CD4-positive, alpha-beta memory T cell (primary cell): Measurements from ENCODE around the gene ALPI. TPM values are rescaled to one million over a fixed set of nuclear protein-coding genes. Genes with fewer than 3 reads are reported as not detected.
"Not testable (repeated sequence)": the region's sequence is repeated elsewhere in the genome, so short reads cannot be mapped to it uniquely, and the experiment has no call there.

Experiments
- CTCF ChIA-PET: fragments of 350-600 bp; sonication (Branson Sonifier 250); formaldehyde crosslinking; loops from one replicate; lab custom pipeline; 2021; ENCODE audit warnings: inconsistent platforms; ENCODE audit not compliant: partially characterized antibody; lab: Charles Lee
- POLR2A ChIA-PET: fragments of 350-600 bp; sonication (Branson Sonifier 250); formaldehyde crosslinking; loops from one replicate; lab custom pipeline; 2021; ENCODE audit not compliant: partially characterized antibody; lab: Charles Lee
- DNase-seq, 5 donors: peaks; one replicate each; pipeline versions ENCODE4 v3.0.0 to v3.0.0-alpha.2; 2020 to 2022; ENCODE audit warnings: mixed read lengths in 1 of 5
- H3K27ac ChIP-seq: one replicate; pipeline ENCODE4 v1.7.0; 2013; ENCODE audit warnings: low read depth, low read length
- H3K27me3 ChIP-seq: 2 replicates; pipeline ENCODE4 v1.7.0; 2013; ENCODE audit warnings: mild to moderate bottlenecking, low read length, moderate library complexity; ENCODE audit not compliant: insufficient read depth
- H3K36me3 ChIP-seq: 2 replicates; pipeline ENCODE4 v1.7.0; 2013; ENCODE audit warnings: mild to moderate bottlenecking, low read length, moderate library complexity; ENCODE audit not compliant: insufficient read depth
- H3K4me1 ChIP-seq: 2 replicates; pipeline ENCODE4 v1.7.0; 2013; ENCODE audit warnings: mild to moderate bottlenecking, low read length, moderate library complexity; ENCODE audit not compliant: insufficient read depth
- H3K4me3 ChIP-seq, 2 donors: one replicate each; pipeline ENCODE4 v1.7.0; 2013; ENCODE audit warnings: low read length in 2 of 2, mild to moderate bottlenecking in 1 of 2
- H3K9me3 ChIP-seq, 2 donors: one replicate each; pipeline ENCODE4 v1.7.0; 2013; ENCODE audit warnings: low read length in 2 of 2, control low read depth in 1 of 2; ENCODE audit not compliant: control insufficient read depth in 1 of 2
- H3K27ac Mint-ChIP-seq, 7 donors: one replicate each; pipeline ENCODE4 v1.8.0; 2020 to 2021; ENCODE audit warnings: mixed read lengths in 7 of 7, mild to moderate bottlenecking in 6 of 7, inconsistent platforms in 3 of 7, moderate library complexity in 3 of 7
- H3K27me3 Mint-ChIP-seq, 2 donors: one replicate each; pipeline ENCODE4 v1.8.0; 2020 to 2021; ENCODE audit warnings: mixed read lengths in 2 of 2
- H3K36me3 Mint-ChIP-seq, 2 donors: one replicate each; pipeline ENCODE4 v1.8.0; 2020 to 2021; ENCODE audit warnings: mixed read lengths in 2 of 2, inconsistent platforms in 1 of 2, mild to moderate bottlenecking in 1 of 2
- H3K4me1 Mint-ChIP-seq, 4 donors: one replicate each; pipeline ENCODE4 v1.8.0; 2020 to 2021; ENCODE audit warnings: mixed read lengths in 4 of 4, mild to moderate bottlenecking in 1 of 4
- H3K4me3 Mint-ChIP-seq, 8 donors: one replicate each; pipeline ENCODE4 v1.8.0; 2020 to 2021; ENCODE audit warnings: mixed read lengths in 8 of 8, mild to moderate bottlenecking in 7 of 8, moderate library complexity in 6 of 8, inconsistent platforms in 3 of 8
- H3K9me3 Mint-ChIP-seq, 8 donors: one replicate each; pipeline ENCODE4 v1.8.0; 2020 to 2021; ENCODE audit warnings: mixed read lengths in 8 of 8, mild to moderate bottlenecking in 5 of 8, inconsistent platforms in 3 of 8, moderate library complexity in 1 of 8
- intact Hi-C: fragments of 100-400 bp; cut with micrococcal nuclease; formaldehyde crosslinking; loops from one replicate; pipeline ENCODE4 v1.15.1; 2023
- polyA plus RNA-seq, 2 donors: library from polyadenylated mRNA; unstranded; fragments of 300-500 nt; fragmentation: Illumina TruSeq; gene quantifications; one replicate each; pipeline ENCODE4 v1.2.3, GENCODE V29; 2021
- total RNA-seq, 2 experiments: library from RNA; stranded (reverse); gene quantifications; one replicate each; pipeline ENCODE4 v1.2.3, GENCODE V29; 2021

Gene ALPI
- not detected for total RNA-seq
- polyA plus RNA-seq, result not detected

DNA sequence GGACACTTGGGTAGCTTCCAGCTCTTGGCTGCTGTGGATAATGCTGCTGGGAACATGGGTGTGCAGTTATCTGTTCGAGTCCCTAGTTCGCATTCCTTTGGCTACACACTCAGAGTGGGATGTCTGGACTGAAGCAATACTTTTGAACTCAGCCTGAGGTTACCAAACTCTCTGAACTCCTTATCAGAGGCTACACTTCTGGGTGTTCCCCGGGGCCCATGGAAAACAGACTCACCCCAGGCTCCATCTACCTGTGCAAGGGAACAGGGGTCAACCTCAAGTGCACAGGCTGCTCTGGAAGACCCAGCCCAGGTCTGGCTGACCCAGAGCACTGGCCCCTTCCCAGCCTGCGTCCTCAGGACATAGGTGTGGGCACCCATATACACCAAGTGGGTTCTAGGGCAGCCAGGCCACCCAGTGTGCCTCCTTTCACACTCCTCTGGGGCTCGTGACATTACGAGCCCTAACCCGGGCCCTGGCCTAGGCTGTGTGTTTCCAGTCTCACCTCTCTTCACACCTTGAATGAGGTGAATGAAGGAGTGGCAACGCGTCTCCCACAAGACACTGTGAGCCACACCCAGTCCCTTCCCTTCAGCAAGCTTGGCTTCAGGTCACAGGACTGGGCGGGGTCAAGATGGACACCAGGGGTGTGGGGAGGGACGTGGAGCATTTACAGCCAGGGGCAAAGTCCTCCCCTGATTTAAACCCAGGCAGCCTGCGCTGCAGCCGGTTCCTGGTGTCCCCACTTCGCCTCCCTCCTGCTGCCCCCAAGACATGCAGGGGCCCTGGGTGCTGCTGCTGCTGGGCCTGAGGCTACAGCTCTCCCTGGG lies at the start of gene ALPI:
Gene ALPI, plus strand, starts transcription at position 728 of the 830 bp plus-strand sequence. Its CDS starts 47 bp downstream, at position 775.
- Mint-ChIP-seq H3K27ac (no peak within 1 kb of the TSS), H3K27me3 (peaks cover 7 to 8% of the 10 kb centered on the region in 2 donors), H3K4me3 (no peak within 1 kb of the TSS), H3K9me3 (no peaks in the 10 kb centered on the region), H3K36me3 (no peaks in the 10 kb centered on the region), H3K4me1 (no peaks in the 10 kb centered on the region)
- H3K4me3 ChIP-seq, result no peak within 1 kb of the TSS
- no peak for DNase-seq
- H3K27me3 ChIP-seq, result no peaks in the 10 kb centered on the region
- ChIA-PET POLR2A (no interaction called here), CTCF (interaction anchor here (1.7 to 1.9 kb wide), 2 partner anchors 8 to 21 kb away, joined by 4 to 6 read pairs; no protein-coding TSS in a partner anchor)
- intact Hi-C loops, result no loop called here
- H3K9me3 ChIP-seq, result no peaks in the 10 kb centered on the region
- no peaks in the 10 kb centered on the region for H3K36me3 ChIP-seq
- no peak within 1 kb of the TSS for H3K27ac ChIP-seq
- H3K4me1 ChIP-seq, result no peaks in the 10 kb centered on the region

DNA sequence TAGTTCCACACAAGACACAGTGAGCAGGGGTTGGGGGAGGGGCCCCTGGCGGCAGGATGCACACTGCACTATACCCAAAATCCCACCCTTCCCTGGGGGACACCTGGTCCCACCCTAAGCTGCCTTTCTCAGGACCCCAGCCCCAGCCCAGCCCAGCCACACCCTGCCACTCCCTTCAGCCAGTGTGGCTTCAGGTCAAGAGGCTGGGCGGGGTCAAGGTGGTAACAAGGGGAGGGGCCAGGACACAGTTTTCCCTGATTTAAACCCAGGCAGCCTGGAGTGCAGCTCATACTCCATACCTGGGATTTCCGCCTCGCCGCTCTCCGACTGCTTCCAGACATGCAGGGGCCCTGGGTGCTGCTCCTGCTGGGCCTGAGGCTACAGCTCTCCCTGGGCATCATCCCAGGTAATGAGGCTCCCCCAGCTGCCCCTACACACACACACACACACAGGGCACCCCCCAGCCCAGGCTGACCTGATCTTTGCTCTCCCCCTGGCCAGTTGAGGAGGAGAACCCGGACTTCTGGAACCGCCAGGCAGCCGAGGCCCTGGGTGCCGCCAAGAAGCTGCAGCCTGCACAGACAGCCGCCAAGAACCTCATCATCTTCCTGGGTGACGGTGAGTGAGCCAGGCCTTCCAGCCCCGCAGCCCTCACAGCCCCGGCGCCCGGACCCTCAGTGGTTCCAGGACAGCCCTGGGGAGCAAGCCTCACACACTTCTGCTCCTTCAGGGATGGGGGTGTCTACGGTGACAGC lies 49.2 kb upstream of the ALPI start, which contains the start of gene ALPG:
Gene ALPG, plus strand, starts transcription at position 289 of the 755 bp plus-strand sequence. Its CDS starts 51 bp downstream, at position 340.
- Mint-ChIP-seq H3K27me3 (peaks cover 7 to 8% of the 10 kb centered on the region in 2 donors), H3K9me3 (no peaks in the 10 kb centered on the region), H3K27ac (no peak within 1 kb of the TSS), H3K4me1 (no peaks in the 10 kb centered on the region), H3K4me3 (no peak within 1 kb of the TSS), H3K36me3 (no peaks in the 10 kb centered on the region)
- no peak within 1 kb of the TSS for H3K27ac ChIP-seq
- ChIA-PET CTCF (no interaction called here), POLR2A (no interaction called here)
- no peaks in the 10 kb centered on the region for H3K4me1 ChIP-seq
- no peaks in the 10 kb centered on the region for H3K27me3 ChIP-seq
- H3K36me3 ChIP-seq, result no peaks in the 10 kb centered on the region
- no peak within 1 kb of the TSS for H3K4me3 ChIP-seq
- intact Hi-C loops, result no loop called here
- DNase-seq, result no peak
- no peaks in the 10 kb centered on the region for H3K9me3 ChIP-seq

DNA sequence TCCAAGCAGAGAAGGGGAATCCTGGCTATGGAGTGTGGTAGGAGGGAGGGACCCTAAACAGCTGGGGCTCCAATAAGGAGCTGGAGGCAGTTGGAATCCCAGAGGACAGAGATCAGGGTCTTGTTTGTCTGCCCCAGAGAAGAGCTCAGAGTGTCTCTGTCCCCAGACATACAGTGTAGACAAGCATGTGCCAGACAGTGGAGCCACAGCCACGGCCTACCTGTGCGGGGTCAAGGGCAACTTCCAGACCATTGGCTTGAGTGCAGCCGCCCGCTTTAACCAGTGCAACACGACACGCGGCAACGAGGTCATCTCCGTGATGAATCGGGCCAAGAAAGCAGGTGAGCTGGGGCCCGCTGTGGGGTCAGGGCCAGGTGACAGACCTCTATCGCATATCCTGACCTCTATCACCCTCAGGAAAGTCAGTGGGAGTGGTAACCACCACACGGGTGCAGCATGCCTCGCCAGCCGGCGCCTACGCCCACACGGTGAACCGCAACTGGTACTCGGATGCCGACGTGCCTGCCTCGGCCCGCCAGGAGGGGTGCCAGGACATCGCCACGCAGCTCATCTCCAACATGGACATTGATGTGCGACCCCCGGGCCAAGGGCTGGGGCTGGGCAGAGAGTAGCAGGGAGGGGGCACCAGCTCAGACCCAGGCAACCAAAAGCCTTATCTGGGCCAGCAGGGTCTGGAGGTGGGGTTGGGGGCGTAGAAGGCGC lies 48.4 kb upstream of the ALPI start:
- intact Hi-C loops, H3K27ac Mint-ChIP-seq, H3K27me3 ChIP-seq, H3K9me3 ChIP-seq, POLR2A ChIA-PET, H3K4me1 ChIP-seq, CTCF ChIA-PET, H3K27ac ChIP-seq, H3K4me3 ChIP-seq, H3K36me3 Mint-ChIP-seq, H3K9me3 Mint-ChIP-seq, H3K27me3 Mint-ChIP-seq, DNase-seq, H3K4me3 Mint-ChIP-seq, H3K4me1 Mint-ChIP-seq, H3K36me3 ChIP-seq: not testable (repeated sequence)

DNA sequence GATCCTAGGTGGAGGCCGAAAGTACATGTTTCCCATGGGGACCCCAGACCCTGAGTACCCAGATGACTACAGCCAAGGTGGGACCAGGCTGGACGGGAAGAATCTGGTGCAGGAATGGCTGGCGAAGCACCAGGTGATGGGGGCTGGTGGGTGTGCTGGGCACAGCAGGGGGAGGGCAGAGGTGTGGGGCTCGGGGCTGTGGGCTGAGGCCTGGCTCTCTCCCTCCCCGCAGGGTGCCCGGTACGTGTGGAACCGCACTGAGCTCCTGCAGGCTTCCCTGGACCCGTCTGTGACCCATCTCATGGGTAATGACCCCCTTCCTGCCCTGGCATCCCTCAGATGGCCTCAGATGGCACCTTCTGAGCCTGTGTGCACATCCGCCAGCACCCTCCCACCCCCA lies 47.7 kb upstream of the ALPI start:
- H3K27ac ChIP-seq, DNase-seq, H3K27ac Mint-ChIP-seq, H3K4me3 ChIP-seq, H3K4me1 Mint-ChIP-seq, H3K9me3 Mint-ChIP-seq, CTCF ChIA-PET, H3K9me3 ChIP-seq, H3K27me3 Mint-ChIP-seq, POLR2A ChIA-PET, H3K27me3 ChIP-seq, intact Hi-C loops, H3K4me3 Mint-ChIP-seq, H3K36me3 ChIP-seq, H3K4me1 ChIP-seq, H3K36me3 Mint-ChIP-seq: not testable (repeated sequence)

DNA sequence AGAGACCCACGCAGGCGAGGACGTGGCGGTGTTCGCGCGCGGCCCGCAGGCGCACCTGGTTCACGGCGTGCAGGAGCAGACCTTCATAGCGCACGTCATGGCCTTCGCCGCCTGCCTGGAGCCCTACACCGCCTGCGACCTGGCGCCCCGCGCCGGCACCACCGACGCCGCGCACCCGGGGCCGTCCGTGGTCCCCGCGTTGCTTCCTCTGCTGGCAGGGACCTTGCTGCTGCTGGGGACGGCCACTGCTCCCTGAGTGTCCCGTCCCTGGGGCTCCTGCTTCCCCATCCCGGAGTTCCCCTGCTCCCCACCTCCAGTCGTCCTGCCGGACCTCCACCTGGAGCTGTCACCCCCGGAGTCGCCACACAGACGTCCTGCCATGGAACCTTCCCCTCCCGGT lies 46.3 kb upstream of the ALPI start:
- H3K4me3 Mint-ChIP-seq, H3K36me3 ChIP-seq, H3K4me3 ChIP-seq, POLR2A ChIA-PET, H3K27ac ChIP-seq, DNase-seq, H3K9me3 ChIP-seq, H3K4me1 ChIP-seq, H3K27me3 ChIP-seq, H3K36me3 Mint-ChIP-seq, H3K27ac Mint-ChIP-seq, H3K9me3 Mint-ChIP-seq, H3K4me1 Mint-ChIP-seq, intact Hi-C loops, CTCF ChIA-PET: not testable (repeated sequence)
- peaks cover 10% of the 10 kb centered on the region in 2 donors for H3K27me3 Mint-ChIP-seq

DNA sequence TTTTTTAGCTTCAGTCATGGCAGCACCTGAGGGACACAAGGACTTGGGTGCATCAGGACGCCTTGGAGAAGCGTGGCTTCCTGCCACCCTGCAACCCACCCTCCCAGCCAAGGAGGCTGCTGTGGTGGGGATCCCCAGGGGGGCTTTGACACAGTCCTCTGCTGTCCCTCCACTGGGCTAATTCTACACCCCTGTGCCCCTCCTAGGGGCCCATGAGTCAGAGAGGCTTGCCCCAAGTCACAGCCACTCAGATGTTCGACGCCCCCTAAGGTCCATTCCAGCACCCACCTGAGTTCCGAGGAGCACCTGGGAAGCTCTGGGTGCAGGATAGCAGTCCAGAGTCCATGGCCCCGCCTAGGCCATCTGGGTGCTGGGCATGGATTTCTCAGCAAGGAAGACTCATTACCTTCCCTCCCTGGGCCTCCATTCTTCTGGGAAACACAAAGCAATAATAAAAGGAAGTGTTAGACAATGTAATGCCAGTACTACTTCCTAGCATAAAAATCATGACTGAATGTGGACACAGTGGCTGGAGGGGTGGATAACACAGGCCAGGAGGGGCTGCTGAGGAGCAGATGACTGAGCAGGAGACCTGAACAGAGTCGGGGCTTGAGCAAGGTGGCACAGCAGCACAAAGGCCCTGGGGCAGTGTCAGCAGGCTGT lies 45.6 kb upstream of the ALPI start:
- Histone ChIP-seq H3K27me3 (no peaks in the 10 kb centered on the region), H3K4me3 (no peak overlapping the region), H3K27ac (no peak overlapping the region), H3K4me1 (no peaks in the 10 kb centered on the region), H3K9me3 (no peaks in the 10 kb centered on the region), H3K36me3 (no peaks in the 10 kb centered on the region)
- peaks cover 10 to 14% of the 10 kb centered on the region in 2 donors for H3K27me3 Mint-ChIP-seq
- ChIA-PET CTCF (no interaction called here), POLR2A (no interaction called here)
- H3K4me3 Mint-ChIP-seq, result no peak overlapping the region
- DNase-seq, result no peak
- no peaks in the 10 kb centered on the region for H3K9me3 Mint-ChIP-seq
- no peak overlapping the region for H3K27ac Mint-ChIP-seq
- H3K36me3 Mint-ChIP-seq, result no peaks in the 10 kb centered on the region
- intact Hi-C loops, result no loop called here
- peaks cover 6 to 8% (median 7%) of the 10 kb centered on the region in 4 donors for H3K4me1 Mint-ChIP-seq
